Astrocyte of the spinal cord (primary cell): Measurements from ENCODE around the gene AAK1.

Source experiments
- DNase-seq: peaks from one replicate; pipeline ENCODE4 v3.0.0; 2011; ENCODE audit warnings: low read depth, low spot score
- H3K4me3 ChIP-seq: 2 replicates; pipeline ENCODE4 v1.5.1; 2011; ENCODE audit warnings: low read depth, mild to moderate bottlenecking, low read length, moderate library complexity
- in situ Hi-C: cut with HindIII; loops from 2 replicates; pipeline ENCODE4 v1.10.0; 2017; ENCODE audit warnings: low sequenced_read_pairs
- TF ChIP-seq, protein P1 (sequence below): IDR thresholded peaks from 2 replicates; pipeline ENCODE4 v1.5.1; 2012; ENCODE audit warnings: low read depth, mild to moderate bottlenecking, low read length, inconsistent platforms

Gene AAK1

DNA sequence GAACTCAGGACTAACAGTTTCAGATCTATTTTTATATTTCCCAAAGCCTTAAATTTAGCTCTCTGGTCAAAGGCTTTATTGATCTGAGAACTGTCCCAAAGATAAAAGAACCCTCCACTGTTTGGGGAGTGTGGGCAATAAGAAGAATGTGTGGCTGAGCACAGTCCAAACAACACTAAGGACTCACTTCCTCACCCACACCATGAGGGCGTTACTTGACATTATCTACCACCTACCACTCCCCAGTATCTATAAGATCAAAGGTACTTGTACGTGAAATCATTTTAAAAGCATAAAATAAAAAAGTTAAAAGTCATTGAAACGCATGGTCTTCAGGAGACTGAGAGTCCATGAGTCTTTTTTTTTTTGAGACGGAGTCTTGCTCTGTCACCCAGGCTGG, 151.7 kb downstream of the AAK1 start:
- in situ Hi-C loops = no loop called here
- H3K4me3 ChIP-seq = no peak overlapping the region
- TF ChIP-seq, protein P1, sequence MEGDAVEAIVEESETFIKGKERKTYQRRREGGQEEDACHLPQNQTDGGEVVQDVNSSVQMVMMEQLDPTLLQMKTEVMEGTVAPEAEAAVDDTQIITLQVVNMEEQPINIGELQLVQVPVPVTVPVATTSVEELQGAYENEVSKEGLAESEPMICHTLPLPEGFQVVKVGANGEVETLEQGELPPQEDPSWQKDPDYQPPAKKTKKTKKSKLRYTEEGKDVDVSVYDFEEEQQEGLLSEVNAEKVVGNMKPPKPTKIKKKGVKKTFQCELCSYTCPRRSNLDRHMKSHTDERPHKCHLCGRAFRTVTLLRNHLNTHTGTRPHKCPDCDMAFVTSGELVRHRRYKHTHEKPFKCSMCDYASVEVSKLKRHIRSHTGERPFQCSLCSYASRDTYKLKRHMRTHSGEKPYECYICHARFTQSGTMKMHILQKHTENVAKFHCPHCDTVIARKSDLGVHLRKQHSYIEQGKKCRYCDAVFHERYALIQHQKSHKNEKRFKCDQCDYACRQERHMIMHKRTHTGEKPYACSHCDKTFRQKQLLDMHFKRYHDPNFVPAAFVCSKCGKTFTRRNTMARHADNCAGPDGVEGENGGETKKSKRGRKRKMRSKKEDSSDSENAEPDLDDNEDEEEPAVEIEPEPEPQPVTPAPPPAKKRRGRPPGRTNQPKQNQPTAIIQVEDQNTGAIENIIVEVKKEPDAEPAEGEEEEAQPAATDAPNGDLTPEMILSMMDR = no peak
- DNase-seq = no peak

DNA sequence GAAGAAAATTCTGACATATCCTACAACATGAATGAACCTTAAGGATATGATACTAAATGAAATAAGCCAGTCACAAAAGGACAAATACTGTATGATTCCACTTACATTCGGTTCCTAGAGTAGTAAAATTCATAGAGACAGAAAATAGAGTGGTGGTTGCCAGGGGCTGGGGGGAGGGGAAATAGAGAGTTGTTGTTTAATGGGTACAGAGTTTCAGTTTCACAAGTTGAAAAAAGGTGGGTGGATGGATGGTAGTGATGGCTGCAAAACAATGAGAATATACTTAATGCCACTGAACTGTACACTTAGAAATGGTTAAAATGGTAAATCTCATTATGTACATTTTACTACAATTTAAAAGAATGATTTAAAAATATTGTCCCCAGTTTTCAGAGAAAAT, 153.1 kb downstream of the AAK1 start:
- DNase-seq = no peak
- in situ Hi-C loops = no loop called here
- TF ChIP-seq, protein P1 = no peak
- H3K4me3 ChIP-seq = no peak overlapping the region

DNA sequence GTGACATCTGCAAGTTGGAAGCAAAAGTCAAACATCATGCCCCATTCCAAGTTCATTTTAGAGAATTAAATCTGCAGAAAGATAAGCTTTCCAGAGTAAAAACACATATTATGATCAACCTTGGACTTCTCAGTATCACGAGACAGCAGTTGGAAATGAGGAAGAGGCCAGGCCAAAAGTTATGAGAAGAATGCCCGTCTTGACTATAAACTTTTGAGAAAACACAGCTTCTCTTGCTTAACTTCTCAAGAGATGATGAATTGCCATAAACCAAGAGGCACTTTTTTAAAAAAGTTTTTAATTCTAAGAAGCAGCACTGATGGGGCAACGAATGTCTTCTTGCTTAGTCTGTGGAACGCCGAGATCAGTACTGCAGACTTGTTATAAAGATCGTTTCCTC, 153.7 kb downstream of the AAK1 start:
- DNase-seq = no peak
- in situ Hi-C loops = no loop called here
- no peak overlapping the region for H3K4me3 ChIP-seq
- TF ChIP-seq, protein P1 = no peak

DNA sequence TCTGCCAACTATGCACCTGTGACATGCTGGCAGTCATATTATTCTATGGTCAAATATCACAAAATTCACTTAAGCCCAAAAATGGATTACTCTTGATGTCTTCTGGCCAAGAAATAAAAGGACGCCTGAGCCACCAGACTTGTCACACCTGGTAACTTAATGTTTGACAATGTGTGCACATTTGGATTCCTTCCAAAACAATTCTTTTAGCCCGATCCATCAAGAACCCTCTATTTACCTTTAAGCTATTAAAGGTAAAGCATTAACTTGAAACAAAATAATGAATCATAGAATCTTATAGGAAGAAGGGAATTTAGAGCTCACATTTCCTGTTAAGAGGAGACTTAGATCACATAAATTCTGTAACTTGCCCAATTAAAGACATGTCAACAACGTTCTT, 159.8 kb downstream of the AAK1 start:
- no peak overlapping the region for H3K4me3 ChIP-seq
- TF ChIP-seq, protein P1 = no peak
- no peak for DNase-seq
- in situ Hi-C loops = no loop called here

DNA sequence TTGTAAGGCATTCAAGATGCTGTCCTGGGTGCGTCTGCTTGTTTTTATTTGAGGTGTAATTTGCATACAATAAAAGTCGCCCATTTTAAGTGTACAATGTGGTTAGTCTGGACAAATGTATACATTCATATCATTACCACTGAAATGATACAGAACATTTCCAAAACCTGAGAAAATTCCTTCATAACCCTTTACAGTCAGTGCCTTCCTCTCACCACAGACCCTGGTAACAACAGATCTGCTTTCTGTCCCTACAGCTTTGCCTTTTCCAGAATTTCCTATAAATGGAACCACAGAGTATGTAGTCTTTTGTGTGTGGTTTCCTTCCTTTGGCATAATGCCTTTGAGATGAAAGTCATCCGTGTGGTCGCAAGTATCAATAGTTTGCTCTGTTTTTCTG, 160.5 kb downstream of the AAK1 start:
- DNase-seq = peak; percentile 69
- in situ Hi-C loops = no loop called here
- TF ChIP-seq, protein P1 = no peak
- H3K4me3 ChIP-seq = no peak overlapping the region

DNA sequence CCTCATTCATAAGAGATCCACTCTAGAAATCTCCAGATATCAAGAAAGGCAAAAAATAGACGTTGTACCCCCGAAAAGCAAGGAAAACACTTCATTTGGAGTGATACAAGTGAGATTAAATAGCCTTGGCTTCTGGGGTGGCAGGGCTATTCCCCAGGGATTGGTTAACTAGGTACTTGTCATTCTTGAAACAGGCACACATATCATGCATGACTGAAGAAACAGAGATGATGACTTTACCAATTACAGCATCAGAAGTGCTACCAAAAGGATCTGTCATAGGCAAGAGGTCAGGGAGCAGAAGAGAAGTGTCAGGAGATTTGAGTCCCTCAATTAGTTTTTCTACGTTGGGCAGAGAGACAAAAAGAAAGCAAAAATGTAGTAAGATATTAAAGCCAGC, 161.1 kb downstream of the AAK1 start:
- no peak overlapping the region for H3K4me3 ChIP-seq
- TF ChIP-seq, protein P1 = no peak
- in situ Hi-C loops = no loop called here
- no peak for DNase-seq

DNA sequence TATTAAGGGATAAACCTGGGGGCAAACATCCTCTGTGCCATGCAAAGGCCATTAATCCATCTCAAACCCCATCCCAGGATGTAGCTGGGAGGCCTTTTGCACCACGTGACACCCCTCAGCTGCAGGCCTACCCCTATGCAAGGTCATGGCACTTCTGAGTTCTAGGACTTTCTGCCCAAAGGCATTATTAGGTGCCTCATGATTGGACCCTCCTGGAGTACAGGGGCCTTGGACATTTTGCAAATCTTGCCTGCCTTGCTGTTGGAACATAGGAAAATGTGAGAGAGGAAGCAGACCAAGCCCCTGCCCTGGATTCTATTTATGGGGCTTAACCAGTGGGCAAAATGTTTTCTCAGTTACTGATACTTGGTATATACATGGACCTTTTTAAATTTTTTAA, 162.1 kb downstream of the AAK1 start:
- in situ Hi-C loops = no loop called here
- DNase-seq = no peak
- H3K4me3 ChIP-seq = no peak overlapping the region
- TF ChIP-seq, protein P1 = no peak
